NCI-H146 (cell line): ENCODE measurements around the gene FUT7.

ENCODE experiments used
- DNase-seq: peaks from one replicate; lab custom pipeline; 2025; lab: John Stamatoyannopoulos, UW

The FUT7 gene

GRCh38 chr9:137049544-137050449, 17.9 kb upstream of the FUT7 start:
- DNase-seq, result peak; percentile 11

GRCh38 chr9:137048655-137049543, 17.0 kb upstream of the FUT7 start:
- DNase-seq, result no peak

GRCh38 chr9:137046088-137046787, 14.3 kb upstream of the FUT7 start, which contains the start of gene NPDC1:
Gene NPDC1 (minus strand): TSS chr9:137046177. CDS start chr9:137045989, 188 bp downstream.
- peak; percentile 85 for DNase-seq

- peak; percentile 44 for DNase-seq
Observed at GRCh38 chr9:137045294-137046087, 13.6 kb upstream of the FUT7 start.

- no peak for DNase-seq
Observed at GRCh38 chr9:137044502-137045177, 12.8 kb upstream of the FUT7 start.

- DNase-seq, result no peak
Observed at GRCh38 chr9:137044037-137044436, 12.1 kb upstream of the FUT7 start.

- no peak for DNase-seq
Observed at GRCh38 chr9:137042751-137043727, 11.2 kb upstream of the FUT7 start.

- DNase-seq, result no peak
Observed at GRCh38 chr9:137041124-137041523, 9.2 kb upstream of the FUT7 start.

- no peak for DNase-seq
Observed at GRCh38 chr9:137040568-137040967, 8.7 kb upstream of the FUT7 start.

- DNase-seq, result no peak
Observed at GRCh38 chr9:137039611-137040366, 7.9 kb upstream of the FUT7 start.

GRCh38 chr9:137038916-137039315, 7.0 kb upstream of the FUT7 start:
- no peak for DNase-seq

- no peak for DNase-seq
Observed at GRCh38 chr9:137037483-137037882, 5.6 kb upstream of the FUT7 start.

- DNase-seq, result no peak
Observed at GRCh38 chr9:137037035-137037434, 5.1 kb upstream of the FUT7 start.

GRCh38 chr9:137035937-137036336, 4.0 kb upstream of the FUT7 start:
- no peak for DNase-seq

- DNase-seq, result no peak
Observed at GRCh38 chr9:137035507-137035834, 3.6 kb upstream of the FUT7 start.

- peak; percentile 81 for DNase-seq
Observed at GRCh38 chr9:137034709-137035506, 3.0 kb upstream of the FUT7 start.

- no peak for DNase-seq
Observed at GRCh38 chr9:137034039-137034708, 2.3 kb upstream of the FUT7 start.
